ENCODE results near the gene CA11. TPM values are rescaled to one million over a fixed set of nuclear protein-coding genes. Genes with fewer than 3 reads are reported as not detected.

CA11 gene
- total RNA-seq, 1 experiment from 2014 or later = not detected

DNA sequence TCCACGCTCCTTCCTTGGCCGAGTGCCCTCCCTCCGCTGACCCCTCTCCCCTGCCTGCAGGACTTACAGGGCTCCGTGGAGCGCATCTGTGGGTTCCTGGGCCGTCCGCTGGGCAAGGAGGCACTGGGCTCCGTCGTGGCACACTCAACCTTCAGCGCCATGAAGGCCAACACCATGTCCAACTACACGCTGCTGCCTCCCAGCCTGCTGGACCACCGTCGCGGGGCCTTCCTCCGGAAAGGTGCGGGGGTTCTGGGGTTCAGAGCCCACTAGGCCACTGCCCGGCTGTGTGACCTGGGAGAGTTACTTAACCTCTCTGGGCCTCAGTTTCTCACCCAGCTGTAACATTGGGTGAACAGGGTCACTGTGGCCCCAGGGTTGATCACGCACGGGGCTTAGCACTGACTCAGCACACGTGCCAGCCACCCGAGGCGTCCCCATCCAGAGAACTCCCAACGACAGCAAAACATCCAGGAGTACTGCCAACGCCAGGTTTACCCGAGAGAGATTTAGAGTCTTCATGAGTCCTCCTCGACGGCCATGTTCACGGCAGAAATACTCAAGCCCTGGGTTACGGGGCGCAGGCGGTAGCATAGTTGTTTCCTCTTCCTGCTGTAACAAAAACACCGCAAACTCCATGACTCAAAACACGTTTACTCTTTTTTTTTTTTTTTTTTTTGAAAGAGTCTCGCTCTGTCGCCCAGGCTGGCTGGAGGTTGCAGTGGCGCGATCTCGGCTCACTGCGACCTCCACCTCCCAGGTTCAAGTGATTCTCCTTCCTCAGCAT, 49.1 kb downstream of the CA11 start:
- Histone ChIP-seq H3K4me1 (ENCODE audit: low read length) (no peaks in the 10 kb centered on the region), H3K9ac (ENCODE audit: low read length) (no peak overlapping the region), H3K4me3 (ENCODE audit: low read length) (no peak overlapping the region), H4K20me1 (ENCODE audit: insufficient read depth, low read depth, low read length) (no peaks in the 10 kb centered on the region), H3K9me2 (replicated peaks; ENCODE audit: insufficient read depth, low read length) (no peaks in the 10 kb centered on the region), H3K36me3 (ENCODE audit: insufficient read depth, low read length) (no peaks in the 10 kb centered on the region), H3K27me3 (ENCODE audit: low read length) (no peaks in the 10 kb centered on the region), H3K27ac (ENCODE audit: low read length) (no peak overlapping the region), H3K79me2 (ENCODE audit: low read length) (no peaks in the 10 kb centered on the region), H3K4me2 (ENCODE audit: low read depth, low read length, poor library complexity, severe bottlenecking) (no peak overlapping the region), H2AFZ (ENCODE audit: low read length) (no peak overlapping the region), H3K9me3 (ENCODE audit: low read length) (no peaks in the 10 kb centered on the region)
- DNase-seq = peak; percentile 42

GRCh38 chr19:48596237-48596636, 49.8 kb downstream of the CA11 start:
- peak; percentile 19 for DNase-seq
- H3K4me3 ChIP-seq (ENCODE audit: low read length) = no peak overlapping the region

GRCh38 chr19:48595833-48596232, 50.2 kb downstream of the CA11 start:
- H3K9me2 ChIP-seq (replicated peaks; ENCODE audit: insufficient read depth, low read length) = no peaks in the 10 kb centered on the region
- H3K4me1 ChIP-seq (ENCODE audit: low read length) = no peaks in the 10 kb centered on the region
- H3K27ac ChIP-seq (ENCODE audit: low read length) = no peak overlapping the region
- H3K27me3 ChIP-seq (ENCODE audit: low read length) = no peaks in the 10 kb centered on the region
- no peak overlapping the region for H3K9ac ChIP-seq (ENCODE audit: low read length)
- no peaks in the 10 kb centered on the region for H3K9me3 ChIP-seq (ENCODE audit: low read length)
- no peaks in the 10 kb centered on the region for H3K36me3 ChIP-seq (ENCODE audit: insufficient read depth, low read length)
- DNase-seq = peak; percentile 29
- no peak overlapping the region for H2AFZ ChIP-seq (ENCODE audit: low read length)
- no peak overlapping the region for H3K4me2 ChIP-seq (ENCODE audit: low read depth, low read length, poor library complexity, severe bottlenecking)
- H3K4me3 ChIP-seq (ENCODE audit: low read length) = no peak overlapping the region
- H4K20me1 ChIP-seq (ENCODE audit: insufficient read depth, low read depth, low read length) = no peaks in the 10 kb centered on the region
- H3K79me2 ChIP-seq (ENCODE audit: low read length) = no peaks in the 10 kb centered on the region

More at GRCh38 chr19:48596237-48596636, 49.8 kb downstream of the CA11 start:
- Histone ChIP-seq H3K9ac (ENCODE audit: low read length) (no peak overlapping the region), H3K36me3 (ENCODE audit: insufficient read depth, low read length) (no peaks in the 10 kb centered on the region), H3K27me3 (ENCODE audit: low read length) (no peaks in the 10 kb centered on the region), H3K9me3 (ENCODE audit: low read length) (no peaks in the 10 kb centered on the region), H3K4me1 (ENCODE audit: low read length) (no peaks in the 10 kb centered on the region), H2AFZ (ENCODE audit: low read length) (no peak overlapping the region), H3K9me2 (replicated peaks; ENCODE audit: insufficient read depth, low read length) (no peaks in the 10 kb centered on the region), H3K27ac (ENCODE audit: low read length) (no peak overlapping the region), H4K20me1 (ENCODE audit: insufficient read depth, low read depth, low read length) (no peaks in the 10 kb centered on the region), H3K4me2 (ENCODE audit: low read depth, low read length, poor library complexity, severe bottlenecking) (no peak overlapping the region), H3K79me2 (ENCODE audit: low read length) (no peaks in the 10 kb centered on the region)

- Histone ChIP-seq H3K79me2 (ENCODE audit: low read length) (no peaks in the 10 kb centered on the region), H3K27me3 (ENCODE audit: low read length) (no peaks in the 10 kb centered on the region), H3K4me2 (ENCODE audit: low read depth, low read length, poor library complexity, severe bottlenecking) (no peak overlapping the region), H3K9ac (ENCODE audit: low read length) (no peak overlapping the region), H3K36me3 (ENCODE audit: insufficient read depth, low read length) (no peaks in the 10 kb centered on the region), H3K4me3 (ENCODE audit: low read length) (no peak overlapping the region), H3K4me1 (ENCODE audit: low read length) (no peaks in the 10 kb centered on the region), H3K9me3 (ENCODE audit: low read length) (no peaks in the 10 kb centered on the region), H3K27ac (ENCODE audit: low read length) (no peak overlapping the region), H2AFZ (ENCODE audit: low read length) (no peak overlapping the region), H3K9me2 (replicated peaks; ENCODE audit: insufficient read depth, low read length) (no peaks in the 10 kb centered on the region), H4K20me1 (ENCODE audit: insufficient read depth, low read depth, low read length) (no peaks in the 10 kb centered on the region)
- peak; percentile 10 for DNase-seq
Observed at GRCh38 chr19:48595171-48595570, 50.8 kb downstream of the CA11 start.

DNA sequence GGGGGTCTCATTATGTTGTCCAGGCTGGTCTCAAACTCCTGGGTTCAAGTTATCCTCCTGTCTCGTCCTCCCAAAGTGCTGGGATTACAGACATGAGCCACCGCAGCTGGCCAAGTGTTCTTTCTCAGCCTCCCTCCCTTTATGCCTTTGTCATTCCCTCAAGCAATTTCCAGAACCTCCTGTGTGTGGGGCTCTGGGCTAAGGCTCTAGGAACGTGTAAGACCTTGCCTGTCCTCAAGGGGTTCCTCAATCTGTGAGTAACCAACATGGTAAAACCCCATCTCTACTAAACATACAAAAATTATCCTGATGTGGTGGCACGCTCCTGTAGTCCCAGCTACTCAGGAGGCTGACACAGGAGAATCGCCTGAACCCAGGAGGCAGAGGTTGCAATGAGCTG, 55.0 kb downstream of the CA11 start:
- H3K36me3 ChIP-seq (ENCODE audit: insufficient read depth, low read length) = no peaks in the 10 kb centered on the region
- H3K79me2 ChIP-seq (ENCODE audit: low read length) = no peaks in the 10 kb centered on the region
- no peak overlapping the region for H3K9ac ChIP-seq (ENCODE audit: low read length)
- no peak overlapping the region for H3K4me2 ChIP-seq (ENCODE audit: low read depth, low read length, poor library complexity, severe bottlenecking)
- H4K20me1 ChIP-seq (ENCODE audit: insufficient read depth, low read depth, low read length) = no peaks in the 10 kb centered on the region
- no peak overlapping the region for H2AFZ ChIP-seq (ENCODE audit: low read length)
- H3K4me3 ChIP-seq (ENCODE audit: low read length) = no peak overlapping the region
- H3K4me1 ChIP-seq (ENCODE audit: low read length) = no peaks in the 10 kb centered on the region
- H3K27ac ChIP-seq (ENCODE audit: low read length) = no peak overlapping the region
- H3K9me2 ChIP-seq (replicated peaks; ENCODE audit: insufficient read depth, low read length) = no peaks in the 10 kb centered on the region
- H3K9me3 ChIP-seq (ENCODE audit: low read length) = no peaks in the 10 kb centered on the region
- no peak for DNase-seq
- H3K27me3 ChIP-seq (ENCODE audit: low read length) = no peaks in the 10 kb centered on the region

- Histone ChIP-seq H3K4me2 (ENCODE audit: low read depth, low read length, poor library complexity, severe bottlenecking) (no peak overlapping the region), H3K9me3 (ENCODE audit: low read length) (no peaks in the 10 kb centered on the region), H3K4me1 (ENCODE audit: low read length) (no peaks in the 10 kb centered on the region), H2AFZ (ENCODE audit: low read length) (no peak overlapping the region), H3K4me3 (ENCODE audit: low read length) (no peak overlapping the region), H3K27me3 (ENCODE audit: low read length) (no peaks in the 10 kb centered on the region), H3K79me2 (ENCODE audit: low read length) (no peaks in the 10 kb centered on the region), H3K9me2 (replicated peaks; ENCODE audit: insufficient read depth, low read length) (no peaks in the 10 kb centered on the region), H3K9ac (ENCODE audit: low read length) (no peak overlapping the region), H3K27ac (ENCODE audit: low read length) (no peak overlapping the region), H3K36me3 (ENCODE audit: insufficient read depth, low read length) (no peaks in the 10 kb centered on the region), H4K20me1 (ENCODE audit: insufficient read depth, low read depth, low read length) (no peaks in the 10 kb centered on the region)
- peak; percentile 92 for DNase-seq
Observed at GRCh38 chr19:48588670-48589401, 57.2 kb downstream of the CA11 start.

Other genes with a start within 250 kb of the CA11 start
- gene GRWD1, start 200.2 kb downstream of the CA11 start, total RNA-seq (2014; rRNA removed; shearing (Covaris generic); ENCODE audit: low replicate concordance) = 15.9 and 22.2 TPM in 2 replicates
- 0.69 and 1.1 TPM in 2 replicates for gene KCNJ14, start 190.6 kb downstream of the CA11 start, total RNA-seq (2014; rRNA removed; shearing (Covaris generic); ENCODE audit: low replicate concordance)
- 32.5 and 60.4 TPM in 2 replicates for gene CYTH2, start 176.8 kb downstream of the CA11 start, total RNA-seq (2014; rRNA removed; shearing (Covaris generic); ENCODE audit: low replicate concordance)
- gene LMTK3, start 134.4 kb downstream of the CA11 start, total RNA-seq (2014; rRNA removed; shearing (Covaris generic); ENCODE audit: low replicate concordance) = 0.54 TPM in 1 of 2 replicates, not detected in the other
- not detected in 2 replicates for gene SULT2B1, start 94.0 kb downstream of the CA11 start, total RNA-seq (2014; rRNA removed; shearing (Covaris generic); ENCODE audit: low replicate concordance)
- gene SPACA4, start 39.4 kb downstream of the CA11 start, total RNA-seq (2014; rRNA removed; shearing (Covaris generic); ENCODE audit: low replicate concordance) = not detected in 2 replicates
- gene FAM83E, start 31.1 kb downstream of the CA11 start, total RNA-seq (2014; rRNA removed; shearing (Covaris generic); ENCODE audit: low replicate concordance) = 1.0 and 1.2 TPM in 2 replicates
- gene RPL18, start 27.0 kb downstream of the CA11 start, total RNA-seq (2014; rRNA removed; shearing (Covaris generic); ENCODE audit: low replicate concordance) = 3,031 and 4,148 TPM in 2 replicates
- 23.0 and 30.6 TPM in 2 replicates for gene SPHK2, start 26.7 kb downstream of the CA11 start, total RNA-seq (2014; rRNA removed; shearing (Covaris generic); ENCODE audit: low replicate concordance)
- 8.5 and 16.4 TPM in 2 replicates for gene DBP, start 8.8 kb downstream of the CA11 start, total RNA-seq (2014; rRNA removed; shearing (Covaris generic); ENCODE audit: low replicate concordance)
- gene NTN5, start 26.8 kb upstream of the CA11 start, total RNA-seq (2014; rRNA removed; shearing (Covaris generic); ENCODE audit: low replicate concordance) = 0.83 TPM in 1 of 2 replicates, not detected in the other
- gene FUT2, start 49.8 kb upstream of the CA11 start, total RNA-seq (2014; rRNA removed; shearing (Covaris generic); ENCODE audit: low replicate concordance) = not detected in 2 replicates
- gene MAMSTR, start 73.5 kb upstream of the CA11 start, total RNA-seq (2014; rRNA removed; shearing (Covaris generic); ENCODE audit: low replicate concordance) = 0.58 and 0.78 TPM in 2 replicates
- gene RASIP1, start 94.4 kb upstream of the CA11 start, total RNA-seq (2014; rRNA removed; shearing (Covaris generic); ENCODE audit: low replicate concordance) = not detected in 2 replicates
- gene IZUMO1, start 100.7 kb upstream of the CA11 start, total RNA-seq (2014; rRNA removed; shearing (Covaris generic); ENCODE audit: low replicate concordance) = not detected in 2 replicates
- not detected in 2 replicates for gene FUT1, start 106.5 kb upstream of the CA11 start, total RNA-seq (2014; rRNA removed; shearing (Covaris generic); ENCODE audit: low replicate concordance)
- gene FGF21, start 109.3 kb upstream of the CA11 start, total RNA-seq (2014; rRNA removed; shearing (Covaris generic); ENCODE audit: low replicate concordance) = not detected in 2 replicates
- 45.9 and 74.6 TPM in 2 replicates for gene BCAT2, start 164.8 kb upstream of the CA11 start, total RNA-seq (2014; rRNA removed; shearing (Covaris generic); ENCODE audit: low replicate concordance)
- 1.0 and 1.9 TPM in 2 replicates for gene HSD17B14, start 190.3 kb upstream of the CA11 start, total RNA-seq (2014; rRNA removed; shearing (Covaris generic); ENCODE audit: low replicate concordance)
- gene PLEKHA4, start 222.4 kb upstream of the CA11 start, total RNA-seq (2014; rRNA removed; shearing (Covaris generic); ENCODE audit: low replicate concordance) = not detected in 2 replicates
- 22.6 and 31.3 TPM in 2 replicates for gene PPP1R15A, start 226.2 kb upstream of the CA11 start, total RNA-seq (2014; rRNA removed; shearing (Covaris generic); ENCODE audit: low replicate concordance)

All from Karpas-422 (cell line).